CD4-positive, alpha-beta T cell treated with Interleukin-1 beta for 1 hour (primary cell): ENCODE results near the gene TNXB.
"Not testable (repeated sequence)": the region's sequence is repeated elsewhere in the genome, so short reads cannot be mapped to it uniquely, and the experiment has no call there.

ENCODE experiments used
- DNase-seq, 2 donors: peaks; one replicate each; pipeline ENCODE4 v3.0.0-alpha.2; 2020 to 2022

The TNXB gene

DNA sequence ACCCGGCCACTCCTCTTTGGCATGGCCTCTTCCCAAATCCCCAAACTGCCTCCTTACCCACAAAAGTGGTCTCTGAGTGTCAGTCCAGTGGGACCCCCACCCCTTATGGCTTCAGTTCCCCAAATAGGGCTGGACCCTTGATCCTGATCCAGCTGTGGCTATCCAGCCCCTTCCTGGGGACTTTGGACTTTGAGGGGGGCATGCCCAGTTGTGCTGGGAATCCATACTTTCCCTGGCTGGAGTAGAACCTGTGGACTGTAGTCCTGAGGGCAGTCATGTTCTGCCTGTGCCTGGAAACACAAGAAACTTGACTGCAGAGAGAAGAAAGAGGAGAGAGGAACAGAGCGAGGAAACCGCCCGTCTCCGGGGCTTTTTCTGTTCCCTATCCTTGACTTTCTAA, 72.0 kb downstream of the TNXB start:
- not testable (repeated sequence) for DNase-seq

DNA sequence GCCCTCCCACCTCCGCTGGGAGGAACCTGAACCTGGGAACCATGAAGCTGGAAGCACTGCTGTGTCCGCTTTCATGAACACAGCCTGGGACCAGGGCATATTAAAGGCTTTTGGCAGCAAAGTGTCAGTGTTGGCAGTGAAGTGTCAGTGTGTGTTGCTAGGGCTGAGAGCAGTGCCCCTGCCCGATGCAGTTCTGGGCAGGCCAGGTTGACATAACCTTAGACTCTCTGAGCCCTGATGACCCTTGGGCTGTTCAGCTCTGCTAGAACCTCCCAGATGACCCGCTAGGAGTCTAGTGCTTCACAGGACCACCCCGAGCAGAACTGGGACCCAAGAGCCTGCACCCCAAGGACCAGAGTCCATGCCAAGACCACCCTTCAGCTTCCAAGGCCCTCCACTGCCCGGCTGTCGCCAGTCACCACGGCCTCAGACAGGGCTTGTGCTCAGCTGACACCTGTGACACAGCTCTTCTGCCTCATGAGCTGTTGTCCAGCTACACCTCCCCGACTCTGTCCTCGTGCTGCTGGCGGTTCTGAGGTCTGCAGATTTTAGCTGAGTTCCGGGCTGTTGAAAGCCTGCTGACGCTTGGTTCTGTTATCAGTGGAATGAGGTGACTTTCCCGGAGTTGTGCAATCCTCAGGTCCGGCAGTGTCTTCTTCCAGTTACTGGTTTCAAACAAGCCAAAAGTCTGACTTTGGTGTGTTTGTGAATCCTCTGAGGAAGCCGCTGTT, 73.7 kb downstream of the TNXB start:
- DNase-seq: not testable (repeated sequence)

DNA sequence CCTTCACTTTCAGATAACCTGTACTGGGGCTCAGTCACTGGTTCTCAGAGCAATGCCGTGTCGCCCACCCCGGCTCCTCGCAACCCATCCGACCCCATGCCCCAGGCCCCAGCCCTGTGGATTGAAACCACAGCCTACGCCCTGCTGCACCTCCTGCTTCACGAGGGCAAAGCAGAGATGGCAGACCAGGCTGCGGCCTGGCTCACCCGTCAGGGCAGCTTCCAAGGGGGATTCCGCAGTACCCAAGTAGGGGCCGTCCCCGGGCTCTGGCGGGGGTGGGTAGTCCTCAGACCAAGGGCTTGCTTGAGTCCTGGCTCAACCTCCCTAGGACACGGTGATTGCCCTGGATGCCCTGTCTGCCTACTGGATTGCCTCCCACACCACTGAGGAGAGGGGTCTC, 79.6 kb downstream of the TNXB start:
- not testable (repeated sequence) for DNase-seq

DNA sequence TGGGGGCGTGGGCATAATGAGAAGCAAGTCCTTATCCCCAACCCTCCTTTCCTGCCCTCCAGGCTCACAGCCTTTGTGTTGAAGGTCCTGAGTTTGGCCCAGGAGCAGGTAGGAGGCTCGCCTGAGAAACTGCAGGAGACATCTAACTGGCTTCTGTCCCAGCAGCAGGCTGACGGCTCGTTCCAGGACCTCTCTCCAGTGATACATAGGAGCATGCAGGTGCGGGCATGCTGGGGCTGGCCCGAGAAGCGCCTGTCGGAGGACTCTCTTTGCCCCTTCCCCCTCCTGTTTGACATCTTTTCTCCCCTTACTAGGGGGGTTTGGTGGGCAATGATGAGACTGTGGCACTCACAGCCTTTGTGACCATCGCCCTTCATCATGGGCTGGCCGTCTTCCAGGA, 80.5 kb downstream of the TNXB start:
- not testable (repeated sequence) for DNase-seq

DNA sequence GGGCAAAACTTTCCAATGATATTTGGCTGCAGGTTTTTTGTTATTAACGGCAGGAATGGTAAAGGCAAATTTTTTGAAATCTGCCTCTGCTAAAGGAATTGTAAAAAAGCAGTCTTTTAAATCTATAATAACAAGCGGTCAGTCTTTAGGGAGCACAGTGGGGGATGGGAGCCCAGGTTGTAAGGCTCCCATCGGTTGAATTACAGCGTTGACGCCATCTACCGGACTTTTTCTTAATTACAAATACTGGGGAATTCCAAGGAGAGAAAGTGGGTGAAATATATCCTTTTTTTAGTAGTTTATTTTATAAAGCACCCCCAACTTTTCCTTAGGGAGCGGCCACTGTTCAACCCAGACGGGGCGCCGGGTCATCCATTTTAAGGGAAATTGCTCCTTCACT, 87.0 kb downstream of the TNXB start:
- DNase-seq: not testable (repeated sequence)

DNA sequence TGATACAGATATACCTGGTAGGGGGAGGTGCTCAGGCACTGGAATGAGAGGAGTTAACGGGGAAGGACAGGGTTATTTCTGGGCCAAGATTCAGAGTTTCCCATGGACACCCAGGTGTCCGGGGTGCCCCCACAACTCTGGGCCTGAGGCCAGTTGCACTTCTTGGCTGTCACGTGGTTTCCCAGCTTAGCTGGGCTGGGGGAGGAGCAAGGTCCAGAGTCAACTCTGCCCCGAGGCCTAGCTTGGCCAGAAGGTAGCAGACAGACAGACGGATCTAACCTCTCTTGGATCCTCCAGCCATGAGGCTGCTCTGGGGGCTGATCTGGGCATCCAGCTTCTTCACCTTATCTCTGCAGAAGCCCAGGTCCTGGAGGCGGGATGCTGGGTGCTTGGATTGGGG, 94.6 kb downstream of the TNXB start, which contains the start of gene C4B:
Gene C4B (plus strand): TSS at position 249 of the 400 bp plus-strand sequence. CDS start 51 bp downstream, at position 300.
- DNase-seq: not testable (repeated sequence)

DNA sequence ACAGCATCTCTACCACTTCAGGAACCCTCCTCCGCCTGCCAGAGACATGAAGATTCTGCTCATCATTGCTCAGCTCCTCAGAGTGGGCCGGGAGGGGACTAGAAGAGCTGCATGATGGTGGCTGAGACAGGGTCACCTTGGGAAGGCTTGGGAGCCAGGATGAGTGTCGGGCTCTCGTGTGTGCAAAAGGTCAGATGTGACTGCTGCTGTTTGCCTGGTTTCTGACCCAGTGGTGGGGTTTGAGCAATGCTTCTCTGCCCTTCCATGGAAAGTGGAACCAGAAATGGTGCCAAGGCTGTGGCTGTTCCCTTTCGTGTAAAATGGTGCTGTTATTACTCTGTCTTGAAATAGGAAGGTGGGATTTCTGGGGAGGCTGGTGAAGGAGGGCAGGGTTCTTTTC, 95.4 kb downstream of the TNXB start:
- DNase-seq: not testable (repeated sequence)

DNA sequence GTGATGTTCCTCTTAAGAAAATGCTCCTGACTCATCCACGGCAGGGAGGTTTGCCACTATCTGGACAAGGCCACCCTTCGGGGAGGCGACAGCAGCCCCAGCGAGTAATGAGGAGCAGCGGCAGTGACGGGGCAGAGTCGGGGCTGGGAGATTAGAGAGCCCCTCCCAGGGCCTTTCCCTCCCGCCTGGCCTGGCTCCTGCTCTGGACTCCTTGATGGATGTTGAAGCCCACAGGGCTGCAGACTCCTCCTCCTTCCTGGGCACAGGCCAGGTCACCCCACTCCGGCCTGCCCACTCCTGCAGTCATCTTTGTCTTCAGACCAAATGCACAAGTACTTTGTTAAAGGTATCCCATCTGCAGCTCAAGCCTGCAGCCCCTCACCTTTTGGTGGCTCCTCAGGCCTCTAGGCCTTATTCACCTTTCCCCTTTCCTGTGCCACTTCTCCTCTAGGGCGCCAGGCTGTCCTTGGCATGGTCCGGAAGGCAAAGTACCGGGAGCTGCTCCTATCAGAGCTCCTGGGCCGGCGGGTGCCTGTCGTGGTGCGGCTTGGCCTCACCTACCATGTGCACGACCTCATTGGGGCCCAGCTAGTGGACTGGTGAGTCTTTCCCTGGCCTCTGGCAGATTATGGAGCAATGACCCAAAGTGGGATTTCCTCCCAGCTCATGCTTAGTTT, 96.1 kb downstream of the TNXB start:
- DNase-seq: not testable (repeated sequence)

DNA sequence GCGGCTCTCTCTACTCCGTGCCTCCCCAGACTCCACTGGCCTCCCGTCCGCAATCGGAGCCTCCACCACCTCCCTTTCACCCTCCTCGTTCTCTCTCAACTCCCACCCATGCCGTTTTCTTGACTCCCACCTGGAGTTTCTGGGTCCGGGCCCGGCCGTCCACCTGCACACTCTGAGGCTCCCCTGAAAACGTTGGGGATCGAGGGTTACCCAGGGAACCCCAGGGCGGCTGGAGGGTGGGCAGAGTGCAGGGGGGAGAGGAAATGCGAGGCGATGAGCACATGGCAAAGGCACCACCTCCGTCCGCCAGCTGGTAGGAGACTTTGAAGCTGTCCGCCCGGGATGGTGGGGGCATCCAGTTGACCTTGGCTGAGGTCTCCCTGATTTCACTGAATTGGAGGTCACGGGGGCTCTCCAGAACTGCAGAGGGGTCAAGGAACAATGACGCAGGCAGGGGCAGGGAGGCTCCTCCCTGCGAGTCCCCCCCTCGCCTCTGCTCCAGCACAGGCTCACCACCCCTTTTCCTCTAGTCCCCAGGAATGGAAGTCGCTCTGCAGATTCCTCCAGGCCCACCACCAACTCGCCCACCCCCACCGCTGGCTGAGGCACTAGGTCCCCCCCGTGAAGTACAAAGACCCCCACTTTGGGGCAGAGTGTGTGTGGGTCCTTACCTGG, 98.1 kb downstream of the TNXB start:
- DNase-seq: not testable (repeated sequence)

DNA sequence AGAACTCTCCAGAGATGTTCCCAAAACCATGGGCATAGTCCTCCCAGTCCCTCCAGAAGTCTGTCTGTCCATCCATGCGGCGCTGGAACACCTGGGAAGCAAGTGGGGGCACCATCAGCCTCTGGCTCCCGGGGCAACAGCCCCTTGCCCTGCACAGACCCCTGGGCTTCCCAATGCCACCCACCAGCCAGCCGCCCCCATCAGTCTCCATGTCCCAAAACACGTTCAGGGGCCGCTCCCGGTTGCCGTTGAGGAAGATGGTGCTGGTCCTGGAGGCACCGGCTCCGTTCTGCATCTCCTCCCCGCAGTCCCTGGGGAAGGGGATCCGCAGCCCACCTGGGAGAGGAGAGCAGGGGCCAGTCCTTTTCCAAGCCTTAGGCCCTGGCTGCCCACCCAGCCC, 99.6 kb downstream of the TNXB start:
- not testable (repeated sequence) for DNase-seq

DNA sequence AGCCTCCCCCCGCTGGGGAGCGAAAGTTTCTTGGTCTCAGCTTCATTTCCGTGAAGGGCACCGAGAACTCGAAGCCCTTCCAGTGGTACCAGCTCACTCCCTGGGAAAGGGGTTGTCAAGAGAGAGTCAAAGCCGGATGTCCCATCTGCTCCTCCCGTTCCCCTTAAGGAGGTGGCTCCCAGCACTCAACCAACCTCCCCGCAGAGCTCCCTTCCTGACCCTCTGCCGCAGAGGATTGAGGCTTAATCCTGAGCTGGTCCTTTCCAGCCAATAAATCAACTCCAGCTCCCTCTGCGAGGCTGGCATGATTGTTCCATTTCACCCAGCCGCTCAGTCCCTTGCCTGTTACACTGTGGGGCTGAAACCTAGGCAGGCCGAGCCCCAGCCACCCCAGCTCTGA, 100.5 kb downstream of the TNXB start:
- not testable (repeated sequence) for DNase-seq

DNA sequence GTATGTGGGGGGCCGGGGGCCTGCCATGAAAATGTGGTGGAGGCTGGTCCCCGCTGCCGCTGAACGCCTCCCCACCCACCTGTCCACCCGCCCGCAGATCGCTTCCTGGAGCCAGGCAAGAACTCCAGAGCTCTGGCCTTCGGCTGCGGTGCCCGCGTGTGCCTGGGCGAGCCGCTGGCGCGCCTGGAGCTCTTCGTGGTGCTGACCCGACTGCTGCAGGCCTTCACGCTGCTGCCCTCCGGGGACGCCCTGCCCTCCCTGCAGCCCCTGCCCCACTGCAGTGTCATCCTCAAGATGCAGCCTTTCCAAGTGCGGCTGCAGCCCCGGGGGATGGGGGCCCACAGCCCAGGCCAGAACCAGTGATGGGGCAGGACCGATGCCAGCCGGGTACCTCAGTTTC, 101.1 kb downstream of the TNXB start:
- not testable (repeated sequence) for DNase-seq

DNA sequence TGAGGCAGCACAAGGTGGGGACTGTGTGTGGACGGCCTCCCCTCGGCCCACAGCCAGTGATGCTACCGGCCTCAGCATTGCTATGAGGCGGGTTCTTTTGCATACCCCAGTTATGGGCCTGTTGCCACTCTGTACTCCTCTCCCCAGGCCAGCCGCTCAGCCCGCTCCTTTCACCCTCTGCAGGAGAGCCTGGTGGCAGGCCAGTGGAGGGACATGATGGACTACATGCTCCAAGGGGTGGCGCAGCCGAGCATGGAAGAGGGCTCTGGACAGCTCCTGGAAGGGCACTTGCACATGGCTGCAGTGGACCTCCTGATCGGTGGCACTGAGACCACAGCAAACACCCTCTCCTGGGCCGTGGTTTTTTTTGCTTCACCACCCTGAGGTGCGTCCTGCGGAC, 102.1 kb downstream of the TNXB start:
- not testable (repeated sequence) for DNase-seq

DNA sequence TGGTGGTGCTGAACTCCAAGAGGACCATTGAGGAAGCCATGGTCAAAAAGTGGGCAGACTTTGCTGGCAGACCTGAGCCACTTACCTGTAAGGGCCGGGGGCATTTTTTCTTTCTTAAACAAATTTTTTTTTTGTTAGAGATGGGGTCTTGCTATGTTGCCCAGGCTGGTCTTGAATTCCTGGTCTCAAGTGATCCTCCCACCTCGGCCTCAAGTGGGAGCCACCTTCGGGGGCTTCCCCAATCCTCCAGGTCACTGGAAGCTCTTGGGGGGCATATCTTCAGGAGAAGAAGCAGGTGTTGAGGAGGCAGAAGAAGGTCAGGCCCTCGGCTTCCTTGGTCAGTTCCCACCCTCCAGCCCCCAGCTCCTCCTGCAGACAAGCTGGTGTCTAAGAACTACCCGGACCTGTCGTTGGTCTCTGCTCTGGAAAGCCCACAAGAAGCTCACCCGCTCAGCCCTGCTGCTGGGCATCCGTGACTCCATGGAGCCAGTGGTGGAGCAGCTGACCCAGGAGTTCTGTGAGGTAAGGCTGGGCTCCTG, 103.1 kb downstream of the TNXB start:
- not testable (repeated sequence) for DNase-seq

DNA sequence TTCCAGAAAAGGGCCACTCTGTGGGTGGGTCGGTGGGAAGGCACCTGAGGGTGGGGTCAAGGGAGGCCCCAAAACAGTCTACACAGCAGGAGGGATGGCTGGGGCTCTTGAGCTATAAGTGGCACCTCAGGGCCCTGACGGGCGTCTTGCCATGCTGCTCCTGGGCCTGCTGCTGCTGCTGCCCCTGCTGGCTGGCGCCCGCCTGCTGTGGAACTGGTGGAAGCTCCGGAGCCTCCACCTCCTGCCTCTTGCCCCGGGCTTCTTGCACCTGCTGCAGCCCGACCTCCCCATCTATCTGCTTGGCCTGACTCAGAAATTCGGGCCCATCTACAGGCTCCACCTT, 103.6 kb downstream of the TNXB start:
- not testable (repeated sequence) for DNase-seq

DNA sequence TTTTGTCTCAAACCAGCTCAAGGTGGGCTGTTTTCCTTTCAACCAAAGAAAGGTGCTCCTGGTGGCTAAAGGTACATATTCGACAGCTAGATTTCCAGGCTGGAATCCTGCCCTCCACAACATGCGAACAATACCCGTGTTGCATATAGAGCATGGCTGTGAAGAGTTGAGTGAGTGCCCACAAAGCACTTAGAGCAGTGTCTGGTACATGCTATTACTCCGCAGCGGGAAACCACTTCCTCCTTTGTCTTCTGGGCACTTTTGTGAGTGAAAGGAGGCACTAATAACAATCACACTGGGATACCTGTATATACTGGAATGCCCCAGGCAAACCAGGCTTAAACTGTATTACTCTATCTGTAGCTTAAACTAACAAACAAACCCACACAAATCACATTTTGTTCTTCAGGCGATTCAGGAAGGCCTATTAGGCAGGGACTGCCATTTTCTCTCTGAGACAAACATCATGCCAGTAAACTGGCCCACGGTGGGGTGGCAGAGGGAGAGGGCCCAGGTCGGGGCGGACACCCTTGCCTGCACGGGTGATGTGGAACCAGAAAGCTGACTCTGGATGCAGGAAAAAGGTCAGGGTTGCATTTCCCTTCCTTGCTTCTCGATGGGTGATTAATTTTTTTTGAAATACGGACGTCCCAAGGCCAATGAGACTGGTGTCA, 104.1 kb downstream of the TNXB start:
- not testable (repeated sequence) for DNase-seq

DNA sequence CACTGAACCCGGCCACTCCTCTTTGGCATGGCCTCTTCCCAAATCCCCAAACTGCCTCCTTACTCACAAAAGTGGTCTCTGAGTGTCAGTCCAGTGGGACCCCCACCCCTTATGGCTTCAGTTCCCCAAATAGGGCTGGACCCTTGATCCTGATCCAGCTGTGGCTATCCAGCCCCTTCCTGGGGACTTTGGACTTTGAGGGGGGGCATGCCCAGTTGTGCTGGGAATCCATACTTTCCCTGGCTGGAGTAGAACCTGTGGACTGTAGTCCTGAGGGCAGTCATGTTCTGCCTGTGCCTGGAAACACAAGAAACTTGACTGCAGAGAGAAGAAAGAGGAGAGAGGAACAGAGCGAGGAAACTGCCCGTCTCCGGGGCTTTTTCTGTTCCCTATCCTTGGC, 104.7 kb downstream of the TNXB start:
- not testable (repeated sequence) for DNase-seq

DNA sequence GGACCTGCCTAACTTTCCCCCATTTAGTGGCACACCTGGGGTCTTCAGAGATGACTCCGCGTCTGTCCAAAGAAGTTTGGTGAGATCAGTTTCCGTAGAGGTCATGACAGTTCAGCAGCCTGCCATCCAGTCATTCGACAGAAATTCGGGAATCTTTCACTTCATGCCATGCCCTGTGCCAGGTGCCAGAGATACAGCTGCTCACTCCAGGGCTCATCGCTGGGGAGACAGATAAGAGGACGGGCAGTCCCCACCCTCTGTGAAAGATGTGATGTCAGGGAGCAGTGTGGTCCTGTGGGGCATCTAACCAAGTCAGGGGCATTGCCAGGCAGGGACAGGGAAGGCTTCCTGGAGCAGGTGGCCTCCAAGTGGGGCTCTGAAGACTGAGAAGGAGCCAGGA, 105.8 kb downstream of the TNXB start:
- not testable (repeated sequence) for DNase-seq

DNA sequence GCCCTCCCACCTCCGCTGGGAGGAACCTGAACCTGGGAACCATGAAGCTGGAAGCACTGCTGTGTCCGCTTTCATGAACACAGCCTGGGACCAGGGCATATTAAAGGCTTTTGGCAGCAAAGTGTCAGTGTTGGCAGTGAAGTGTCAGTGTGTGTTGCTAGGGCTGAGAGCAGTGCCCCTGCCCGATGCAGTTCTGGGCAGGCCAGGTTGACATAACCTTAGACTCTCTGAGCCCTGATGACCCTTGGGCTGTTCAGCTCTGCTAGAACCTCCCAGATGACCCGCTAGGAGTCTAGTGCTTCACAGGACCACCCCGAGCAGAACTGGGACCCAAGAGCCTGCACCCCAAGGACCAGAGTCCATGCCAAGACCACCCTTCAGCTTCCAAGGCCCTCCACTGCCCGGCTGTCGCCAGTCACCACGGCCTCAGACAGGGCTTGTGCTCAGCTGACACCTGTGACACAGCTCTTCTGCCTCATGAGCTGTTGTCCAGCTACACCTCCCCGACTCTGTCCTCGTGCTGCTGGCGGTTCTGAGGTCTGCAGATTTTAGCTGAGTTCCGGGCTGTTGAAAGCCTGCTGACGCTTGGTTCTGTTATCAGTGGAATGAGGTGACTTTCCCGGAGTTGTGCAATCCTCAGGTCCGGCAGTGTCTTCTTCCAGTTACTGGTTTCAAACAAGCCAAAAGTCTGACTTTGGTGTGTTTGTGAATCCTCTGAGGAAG, 106.4 kb downstream of the TNXB start:
- DNase-seq: not testable (repeated sequence)

DNA sequence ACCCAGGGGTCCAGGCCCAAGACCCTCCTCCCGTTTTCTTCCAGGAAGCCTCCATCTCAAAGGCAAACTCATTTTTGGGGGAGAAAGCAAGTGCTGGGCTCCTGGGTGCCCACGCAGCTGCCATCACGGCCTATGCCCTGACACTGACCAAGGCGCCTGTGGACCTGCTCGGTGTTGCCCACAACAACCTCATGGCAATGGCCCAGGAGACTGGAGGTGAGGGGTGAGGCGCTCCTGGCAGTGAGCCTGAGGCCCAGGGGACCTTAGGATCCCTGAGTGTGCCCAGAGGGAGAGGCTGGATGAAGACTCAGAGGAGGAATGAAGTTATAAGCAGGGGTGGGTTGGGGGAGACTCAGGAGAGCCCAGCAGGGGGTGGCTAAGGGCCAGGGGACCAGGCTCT, 112.8 kb downstream of the TNXB start:
- not testable (repeated sequence) for DNase-seq

DNA sequence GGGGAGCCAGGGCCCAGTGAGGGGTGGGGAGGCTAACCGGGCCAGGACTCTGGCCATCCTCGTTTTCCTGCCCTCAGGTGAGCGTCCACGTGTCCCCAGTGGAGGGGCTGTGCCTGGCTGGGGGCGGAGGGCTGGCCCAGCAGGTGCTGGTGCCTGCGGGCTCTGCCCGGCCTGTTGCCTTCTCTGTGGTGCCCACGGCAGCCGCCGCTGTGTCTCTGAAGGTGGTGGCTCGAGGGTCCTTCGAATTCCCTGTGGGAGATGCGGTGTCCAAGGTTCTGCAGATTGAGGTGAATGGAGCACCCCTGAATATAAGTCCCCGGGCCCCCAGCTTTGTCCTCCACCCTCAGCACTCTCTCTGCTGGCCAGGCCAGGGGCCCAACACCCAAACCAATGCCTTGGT, 114.7 kb downstream of the TNXB start:
- DNase-seq: not testable (repeated sequence)
